DOHH2 (cell line): ENCODE measurements around the gene SGMS2.

Experiments
- H3F3A ChIP-seq: fragments of 200-600 bp; sonication (generic), shearing (Covaris generic); 2 replicates; pipeline ENCODE4 v1.6.0; 2016; ENCODE audit warnings: antibody characterized with exemption, mild to moderate bottlenecking; ENCODE audit not compliant: control insufficient read depth, insufficient read depth
- H3K27ac ChIP-seq: fragments of 200-600 bp; sonication (generic); 2 replicates; pipeline ENCODE4 v1.5.1; 2014; ENCODE audit warnings: low read depth, mild to moderate bottlenecking, low read length, moderate library complexity
- H3K27me3 ChIP-seq: fragments of 200-600 bp; sonication (generic); 2 replicates; pipeline ENCODE4 v1.6.1; 2014; ENCODE audit warnings: mild to moderate bottlenecking, low read length, mixed read lengths; ENCODE audit not compliant: control insufficient read depth
- H3K36me3 ChIP-seq: fragments of 200-600 bp; sonication (generic); 2 replicates; pipeline ENCODE4 v1.6.1; 2014; ENCODE audit warnings: mild to moderate bottlenecking, low read length, moderate library complexity, mixed read lengths; ENCODE audit not compliant: control insufficient read depth
- H3K4me1 ChIP-seq: fragments of 200-600 bp; sonication (generic); 2 replicates; pipeline ENCODE4 v1.6.1; 2014; ENCODE audit warnings: mild to moderate bottlenecking, low read length, mixed read lengths; ENCODE audit not compliant: control insufficient read depth
- H3K4me2 ChIP-seq: fragments of 200-600 bp; sonication (generic); 2 replicates; pipeline ENCODE4 v1.6.0; 2014; ENCODE audit warnings: mild to moderate bottlenecking, low read length, moderate library complexity
- H3K4me3 ChIP-seq: fragments of 200-600 bp; sonication (generic); 2 replicates; pipeline ENCODE4 v1.5.1; 2014; ENCODE audit warnings: mild to moderate bottlenecking, low read length, mixed read lengths
- H3K79me2 ChIP-seq: fragments of 200-600 bp; sonication (generic); 2 replicates; pipeline ENCODE4 v1.6.1; 2014; ENCODE audit warnings: mild to moderate bottlenecking, low read length, mixed read lengths; ENCODE audit not compliant: control insufficient read depth
- H3K9me2 ChIP-seq: fragments of 200-600 bp; sonication (generic); replicated peaks from 2 replicates; pipeline ENCODE4 v1.6.1; 2014; ENCODE audit warnings: mild to moderate bottlenecking, low read length, mixed read lengths; ENCODE audit not compliant: control insufficient read depth
- H3K9me3 ChIP-seq: fragments of 200-600 bp; sonication (generic); 2 replicates; pipeline ENCODE4 v1.6.1; 2014; ENCODE audit warnings: antibody characterized with exemption, low read length, mixed read lengths; ENCODE audit not compliant: control insufficient read depth, insufficient read depth
- H4K20me1 ChIP-seq: fragments of 200-600 bp; sonication (generic); 2 replicates; pipeline ENCODE4 v1.6.0; 2014; ENCODE audit warnings: low read depth, mild to moderate bottlenecking, antibody characterized with exemption, low read length, moderate library complexity; ENCODE audit not compliant: control insufficient read depth, insufficient read depth
- CTCF ChIP-seq: fragments of 200-600 bp; sonication (generic); IDR thresholded peaks from one replicate; pipeline ENCODE4 v1.5.1; 2014; ENCODE audit warnings: antibody characterized with exemption, mild to moderate bottlenecking, low read depth, low read length; ENCODE audit not compliant: poor library complexity, severe bottlenecking
- EZH2phosphoT487 ChIP-seq: fragments of 200-600 bp; sonication (generic); IDR thresholded peaks from 2 replicates; pipeline ENCODE4 v1.6.1; 2017; ENCODE audit warnings: borderline replicate concordance, mild to moderate bottlenecking, antibody characterized with exemption, low read length, moderate library complexity, mixed read lengths

SGMS2 gene

DNA sequence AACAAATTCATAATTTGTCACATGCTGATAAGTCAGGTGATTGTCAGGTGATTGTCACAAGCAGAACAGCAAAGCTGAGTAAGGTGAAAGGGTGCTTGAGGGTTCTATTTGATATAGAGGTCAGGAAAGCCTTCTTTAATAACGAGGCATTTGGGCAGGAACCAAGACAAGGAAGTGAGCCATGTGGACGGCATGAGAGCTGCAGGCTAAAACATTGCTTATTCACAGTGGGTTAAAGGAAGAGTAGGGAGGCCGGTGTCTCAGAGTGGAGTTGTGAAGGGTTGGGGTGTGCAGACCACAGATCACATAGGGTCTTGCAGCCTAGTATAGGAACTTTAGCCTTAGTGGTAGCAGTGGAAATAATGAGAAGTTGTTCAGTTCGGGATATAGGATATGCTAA is 75.3 kb downstream of the SGMS2 start:
- Histone ChIP-seq H3K36me3 (no peaks in the 10 kb centered on the region), H3K79me2 (no peaks in the 10 kb centered on the region), H3F3A (no peaks in the 10 kb centered on the region), H3K27ac (no peak overlapping the region), H3K4me1 (no peaks in the 10 kb centered on the region), H4K20me1 (no peaks in the 10 kb centered on the region), H3K4me2 (no peak overlapping the region), H3K4me3 (no peak overlapping the region), H3K9me2 (no peaks in the 10 kb centered on the region), H3K27me3 (peaks cover 9% of the 10 kb centered on the region; the same call in 1 of the 2 replicates), H3K9me3 (no peaks in the 10 kb centered on the region; the same call in 1 of the 2 replicates)
- TF ChIP-seq EZH2phosphoT487: no peak
- no peak for TF ChIP-seq CTCF

GRCh38 chr4:107900508-107900907 is 75.8 kb downstream of the SGMS2 start:
- H4K20me1 ChIP-seq: no peaks in the 10 kb centered on the region
- no peaks in the 10 kb centered on the region for H3K36me3 ChIP-seq
- H3K4me2 ChIP-seq: no peak overlapping the region
- H3K27me3 ChIP-seq: peaks cover 9% of the 10 kb centered on the region; the same call in 1 of the 2 replicates
- no peaks in the 10 kb centered on the region for H3F3A ChIP-seq
- H3K9me2 ChIP-seq: no peaks in the 10 kb centered on the region
- H3K79me2 ChIP-seq: no peaks in the 10 kb centered on the region
- H3K27ac ChIP-seq: no peak overlapping the region
- TF ChIP-seq EZH2phosphoT487 (no peak), CTCF (no peak)
- H3K4me3 ChIP-seq: no peak overlapping the region
- no peaks in the 10 kb centered on the region for H3K4me1 ChIP-seq
- H3K9me3 ChIP-seq: no peaks in the 10 kb centered on the region; the same call in 1 of the 2 replicates

- Histone ChIP-seq H4K20me1 (no peaks in the 10 kb centered on the region), H3K36me3 (no peaks in the 10 kb centered on the region), H3K9me3 (no peaks in the 10 kb centered on the region; the same call in 1 of the 2 replicates), H3K4me3 (no peak overlapping the region), H3F3A (no peaks in the 10 kb centered on the region), H3K27me3 (peaks cover 9% of the 10 kb centered on the region; the same call in 1 of the 2 replicates), H3K4me1 (no peaks in the 10 kb centered on the region), H3K9me2 (no peaks in the 10 kb centered on the region), H3K4me2 (no peak overlapping the region), H3K79me2 (no peaks in the 10 kb centered on the region), H3K27ac (no peak overlapping the region)
- no peak for TF ChIP-seq CTCF
- no peak for TF ChIP-seq EZH2phosphoT487
Measured at GRCh38 chr4:107901213-107901934, 76.6 kb downstream of the SGMS2 start.
